NAMALWA (cell line): ENCODE measurements around the gene ZNF496.
"Not testable (repeated sequence)": the region's sequence is repeated elsewhere in the genome, so short reads cannot be mapped to it uniquely, and the experiment has no call there.

Experiments
- DNase-seq: peaks from one replicate; pipeline ENCODE4 v3.0.0-alpha.2; 2015; ENCODE audit warnings: low spot score

Gene ZNF496

DNA sequence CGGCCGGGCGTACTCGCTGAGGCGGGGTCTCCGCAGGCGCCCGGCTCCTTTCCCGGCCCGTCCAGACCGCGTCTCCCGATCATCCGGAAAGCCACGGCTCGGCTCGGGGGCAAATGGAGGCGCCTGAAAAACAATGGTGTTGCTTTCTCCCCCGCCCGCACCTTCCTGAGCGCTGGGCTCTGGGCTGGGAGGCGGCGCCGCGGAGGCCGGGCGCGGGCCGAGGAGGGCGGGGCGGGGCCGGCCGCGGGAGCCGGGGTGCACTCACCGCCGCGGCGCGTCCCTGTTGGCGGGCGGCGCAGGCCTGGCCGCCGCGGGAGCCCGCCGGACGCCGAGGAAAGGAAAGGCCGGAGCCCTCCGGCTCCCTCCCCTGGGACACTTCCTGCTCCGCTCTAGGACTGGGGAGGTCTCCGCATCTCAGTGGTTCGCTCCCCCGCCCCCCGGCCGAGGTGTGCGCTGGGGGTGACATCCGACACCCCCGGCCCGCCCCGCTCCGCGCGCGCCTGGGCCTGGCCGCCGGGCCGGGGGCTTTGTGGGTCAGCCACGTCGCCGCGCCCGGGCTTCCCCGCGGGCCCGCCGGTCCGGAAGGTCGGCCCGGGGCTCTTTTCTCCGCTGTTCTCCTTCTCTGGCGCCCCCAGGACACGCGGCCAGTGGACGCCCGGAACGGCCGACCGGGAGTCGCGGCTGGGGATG is at the start of gene ZNF496:
Gene ZNF496 (minus strand): TSS at position 343 of the 690 bp plus-strand sequence. CDS start 2,289 bp downstream, outside the sequence.
- DNase-seq, result peak; percentile 57

DNA sequence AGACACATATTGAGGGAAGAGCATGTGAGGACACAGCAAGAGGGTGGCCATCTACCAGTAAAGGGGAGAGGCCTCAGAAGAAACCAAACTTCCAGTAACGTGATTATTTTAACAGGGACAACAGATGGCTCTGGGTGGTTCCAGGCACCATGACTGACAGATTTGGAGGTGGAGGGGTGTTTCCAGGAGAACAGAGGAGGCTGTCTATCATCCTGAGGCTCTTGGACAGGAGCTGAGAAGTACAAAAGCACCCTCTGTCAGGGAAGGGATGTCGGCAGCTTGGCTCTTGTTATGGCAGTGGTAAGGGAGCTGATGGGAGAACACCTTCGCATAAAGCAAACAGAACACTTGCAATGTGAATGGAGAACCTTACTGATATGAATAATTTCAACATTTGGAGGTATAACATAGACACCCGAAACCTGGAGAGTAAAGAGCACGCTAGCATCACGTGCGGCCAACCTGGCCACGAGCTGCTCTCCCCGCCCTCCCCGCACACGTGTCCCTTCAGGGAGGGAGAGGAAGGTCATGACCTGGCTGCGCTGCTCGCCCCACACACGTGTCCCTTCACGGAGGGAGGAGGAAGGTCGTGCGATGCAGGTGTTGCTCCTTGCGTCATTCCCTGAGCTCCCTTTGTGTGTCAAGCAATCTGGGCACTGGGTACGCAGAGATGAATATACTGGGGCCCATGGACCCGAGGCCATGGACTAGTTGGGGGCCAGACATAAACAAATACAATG is 46.8 kb upstream of the ZNF496 start:
- DNase-seq, result no peak

DNA sequence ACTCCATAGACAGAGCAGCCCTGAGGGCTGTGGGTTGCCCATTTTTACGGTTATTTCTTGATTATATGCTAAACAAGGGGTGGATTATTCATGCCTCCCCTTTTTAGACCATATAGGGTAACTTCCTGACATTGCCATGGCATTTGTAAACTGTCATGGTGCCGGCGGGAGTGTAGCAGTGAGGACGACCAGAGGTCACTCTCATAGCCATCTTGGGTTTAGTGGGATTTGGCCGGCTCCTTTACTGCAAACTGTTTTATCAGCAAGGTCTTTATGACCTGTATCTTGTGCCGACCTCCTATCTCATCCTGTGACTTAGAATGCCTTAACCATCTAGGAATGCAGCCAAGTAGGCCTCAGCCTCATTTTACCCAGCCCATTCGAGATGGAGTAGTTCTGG is 46.0 kb upstream of the ZNF496 start:
- not testable (repeated sequence) for DNase-seq

DNA sequence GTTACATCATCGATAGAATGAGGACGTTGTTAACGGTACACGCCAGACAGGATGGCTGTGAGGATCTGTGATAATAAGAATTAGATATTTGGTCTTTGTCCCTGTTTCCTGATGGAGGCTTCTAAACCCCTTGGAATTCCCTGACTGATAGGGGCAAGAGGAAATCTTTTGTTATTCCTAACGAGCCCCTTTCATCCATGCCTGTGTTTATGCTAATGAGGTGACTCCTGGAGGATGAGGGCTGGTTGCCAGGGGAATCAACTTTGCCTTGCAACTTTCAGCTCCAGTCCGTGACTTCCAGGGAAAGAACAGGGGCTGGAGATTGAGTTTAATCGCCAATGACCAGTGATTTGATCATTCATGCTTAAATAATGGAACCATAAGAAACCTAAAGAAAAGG is 45.0 kb upstream of the ZNF496 start:
- DNase-seq, result no peak

DNA sequence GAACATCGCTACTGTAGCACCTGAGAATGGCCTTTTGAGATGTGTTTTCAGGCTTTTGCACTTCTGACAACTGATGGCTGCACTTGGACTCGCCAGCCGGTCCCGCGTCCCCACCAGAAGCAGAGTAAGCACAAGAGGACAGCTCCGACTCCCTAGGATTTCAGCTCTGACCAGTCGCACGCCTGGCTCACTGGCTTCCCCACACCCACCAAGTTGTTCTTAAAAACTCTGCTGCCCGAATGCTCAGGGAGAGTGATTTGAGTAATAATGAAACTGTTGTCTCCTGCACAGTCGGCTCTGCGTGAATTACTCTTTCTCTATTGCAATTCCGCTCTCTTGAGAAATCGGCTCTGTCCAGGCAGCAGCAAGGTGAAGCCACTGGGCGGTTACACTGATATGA is 44.1 kb upstream of the ZNF496 start:
- no peak for DNase-seq

DNA sequence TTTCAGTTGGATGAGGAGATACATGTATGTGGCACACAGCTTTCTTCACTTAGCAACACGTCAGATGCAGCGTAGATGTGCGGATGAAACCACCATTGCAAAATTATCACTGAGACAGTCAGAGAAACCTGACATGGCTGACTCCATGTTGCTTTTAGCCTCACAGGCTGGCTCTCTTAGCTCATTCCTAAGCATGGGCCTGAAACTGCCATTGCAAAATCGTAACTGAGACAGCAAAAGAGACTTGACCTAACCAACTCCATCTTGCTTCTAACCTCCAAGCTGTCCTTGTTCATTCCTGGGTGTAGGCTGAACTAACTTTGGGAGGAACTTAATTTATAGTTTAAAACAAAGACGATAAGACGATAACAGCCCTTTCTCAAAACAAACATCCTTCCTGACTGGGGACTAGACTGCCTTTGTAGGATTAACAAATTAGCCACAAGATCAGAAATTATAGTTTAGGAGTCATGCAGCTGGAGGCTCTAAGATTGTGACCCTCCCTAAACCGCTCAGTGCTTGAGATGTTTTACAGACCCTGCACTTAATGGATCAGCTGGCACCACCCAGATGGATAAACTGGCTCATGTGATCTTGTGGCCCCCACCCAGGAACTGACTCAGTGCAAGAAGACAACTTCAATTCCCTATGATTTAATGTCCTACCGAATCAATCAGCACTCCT is 43.1 kb upstream of the ZNF496 start:
- not testable (repeated sequence) for DNase-seq

DNA sequence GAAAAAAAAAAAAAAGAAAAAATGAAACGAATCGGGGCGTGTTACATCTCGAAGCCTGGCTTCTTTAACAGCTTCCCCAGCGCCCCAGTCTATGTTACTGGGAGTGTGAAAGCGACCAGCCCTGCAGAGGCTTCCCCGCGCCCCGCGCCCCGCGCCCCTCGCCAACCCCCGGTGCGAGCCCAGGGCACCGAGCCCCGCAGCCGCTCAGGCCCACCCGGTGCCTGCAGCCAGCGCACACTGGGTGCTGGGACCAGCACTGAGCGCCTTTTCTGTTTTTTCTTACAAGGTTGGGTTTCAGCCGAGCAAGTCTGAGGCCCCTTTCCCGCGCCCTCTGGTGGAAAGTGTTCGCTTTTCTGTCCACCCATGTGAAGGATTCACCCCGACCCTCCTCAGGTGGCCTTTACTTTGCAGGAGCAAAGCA is 42.1 kb upstream of the ZNF496 start:
- peak; percentile 60 for DNase-seq

DNA sequence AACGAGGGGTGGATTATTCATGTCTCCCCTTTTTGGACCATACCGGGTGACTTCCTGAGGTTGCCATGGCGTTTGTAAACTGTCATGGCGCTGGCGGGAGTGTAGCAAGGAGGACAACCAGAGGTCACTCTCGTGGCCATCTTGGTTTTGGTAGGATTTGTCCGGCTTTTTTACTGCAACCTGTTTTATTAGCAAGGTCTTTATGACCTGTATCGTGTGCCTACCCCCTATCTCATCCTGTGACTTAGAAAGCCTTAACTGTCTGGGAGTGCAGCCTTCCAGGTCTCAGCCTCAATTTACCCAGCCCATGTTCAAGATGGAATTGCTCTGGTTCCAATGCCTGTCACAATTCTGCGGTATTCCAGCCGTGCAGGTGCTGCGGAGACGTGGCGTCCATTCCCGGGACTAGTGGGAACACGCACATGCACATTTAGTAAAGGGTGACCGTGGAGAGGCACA is 40.2 kb upstream of the ZNF496 start:
- DNase-seq, result no peak

DNA sequence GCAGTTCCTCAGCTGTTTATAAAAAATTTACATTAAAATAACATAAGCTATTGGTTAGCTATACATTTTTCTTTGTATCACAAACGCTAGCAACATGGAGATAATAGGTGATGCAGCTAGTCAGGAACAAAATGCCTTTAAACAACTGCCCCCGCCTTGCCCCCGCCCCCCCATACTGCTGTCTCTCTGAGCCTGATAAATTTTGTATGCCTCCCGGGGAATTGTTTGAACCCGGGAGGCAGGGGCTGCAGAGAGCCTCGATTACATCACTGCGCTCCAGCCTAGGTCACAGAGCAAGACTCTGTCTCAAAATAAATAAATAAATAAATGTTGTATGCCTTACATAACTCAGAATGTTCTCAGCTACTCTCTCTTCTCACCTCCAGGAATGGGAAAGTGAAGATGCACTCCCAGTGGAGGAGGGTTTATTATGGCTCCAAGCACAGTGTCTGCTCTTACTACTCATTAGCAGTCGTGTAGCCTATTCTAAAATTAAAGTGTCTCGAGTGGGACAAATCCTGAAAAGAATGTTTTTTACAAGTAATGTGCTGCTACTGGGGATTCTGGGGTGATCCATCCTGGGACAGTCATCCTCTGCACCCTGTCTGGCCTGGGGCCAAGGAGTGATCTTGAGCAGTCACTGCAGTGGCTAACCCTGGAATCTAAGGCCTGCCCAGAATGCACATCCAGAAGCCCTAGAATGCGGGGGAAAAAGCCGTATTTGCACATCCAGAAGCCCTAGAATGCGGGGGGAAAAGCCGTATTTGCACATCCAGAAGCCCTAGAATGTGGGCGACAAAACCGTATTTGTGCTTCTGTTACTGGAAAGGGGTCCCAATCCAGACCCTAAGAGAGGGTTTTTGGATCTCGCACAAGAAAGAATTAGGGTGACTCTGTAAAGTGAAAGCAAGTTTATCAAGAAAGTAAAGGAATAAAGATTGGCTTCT is 39.4 kb upstream of the ZNF496 start:
- DNase-seq, result no peak

DNA sequence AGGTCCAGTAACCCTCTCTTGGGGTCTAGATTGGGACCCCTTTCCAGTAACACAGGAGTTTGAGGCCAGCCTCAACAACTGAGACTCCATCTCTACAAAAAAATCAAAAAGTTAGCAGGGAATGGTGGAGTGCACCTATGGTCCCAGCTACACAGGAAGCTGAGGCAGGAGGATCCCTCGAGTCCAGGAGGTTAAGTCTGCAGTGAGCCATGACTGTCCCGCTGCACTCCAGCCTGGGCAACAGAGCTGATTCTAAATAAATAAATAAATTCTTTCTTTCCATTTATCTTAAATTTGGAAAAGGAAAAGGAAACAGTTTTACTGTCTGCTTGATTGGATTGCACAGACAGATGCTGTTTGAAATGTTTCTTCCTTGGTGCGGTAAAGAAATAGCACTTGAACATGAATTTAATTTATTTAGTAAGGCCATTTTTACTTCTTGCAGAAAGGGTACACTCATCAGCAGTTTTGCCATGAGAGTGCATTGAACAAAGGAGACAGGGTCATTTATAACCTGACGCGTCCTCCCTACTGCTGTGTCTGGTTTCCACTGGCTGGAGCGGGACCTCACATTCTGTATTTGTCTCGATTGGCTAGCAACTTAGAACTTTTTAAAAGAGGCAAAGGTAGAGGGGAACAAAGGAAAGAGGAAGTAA is 37.0 kb upstream of the ZNF496 start:
- DNase-seq, result no peak

DNA sequence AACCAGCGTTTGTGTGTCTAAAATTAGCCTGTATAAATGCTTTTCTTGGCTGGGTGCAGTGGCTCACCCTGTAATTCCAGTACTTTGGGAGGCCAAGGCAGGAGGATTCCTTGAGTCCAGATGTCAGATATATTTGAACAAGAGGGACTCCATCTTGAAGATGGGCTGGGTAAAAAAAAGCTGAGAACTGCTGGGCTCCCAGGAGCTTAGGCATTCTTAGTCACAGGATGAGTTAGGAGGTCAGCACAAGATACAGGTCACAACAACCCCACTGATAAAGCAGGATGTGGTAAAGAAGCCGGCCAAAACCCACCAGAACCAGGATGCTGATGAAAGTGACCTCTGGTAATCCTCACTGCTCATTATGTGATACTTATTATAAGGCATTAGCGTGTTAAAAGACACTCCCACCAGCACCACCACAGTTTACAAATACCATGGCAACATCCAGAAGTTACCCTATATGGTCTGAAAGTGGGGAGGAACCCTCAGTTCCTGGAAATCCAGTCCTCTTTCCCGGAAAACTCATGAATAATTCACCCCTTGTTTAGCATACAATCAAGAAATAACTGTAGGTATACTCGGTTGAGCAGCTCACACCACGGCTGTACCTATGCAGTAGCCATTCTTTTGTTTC is 36.2 kb upstream of the ZNF496 start:
- no peak for DNase-seq

DNA sequence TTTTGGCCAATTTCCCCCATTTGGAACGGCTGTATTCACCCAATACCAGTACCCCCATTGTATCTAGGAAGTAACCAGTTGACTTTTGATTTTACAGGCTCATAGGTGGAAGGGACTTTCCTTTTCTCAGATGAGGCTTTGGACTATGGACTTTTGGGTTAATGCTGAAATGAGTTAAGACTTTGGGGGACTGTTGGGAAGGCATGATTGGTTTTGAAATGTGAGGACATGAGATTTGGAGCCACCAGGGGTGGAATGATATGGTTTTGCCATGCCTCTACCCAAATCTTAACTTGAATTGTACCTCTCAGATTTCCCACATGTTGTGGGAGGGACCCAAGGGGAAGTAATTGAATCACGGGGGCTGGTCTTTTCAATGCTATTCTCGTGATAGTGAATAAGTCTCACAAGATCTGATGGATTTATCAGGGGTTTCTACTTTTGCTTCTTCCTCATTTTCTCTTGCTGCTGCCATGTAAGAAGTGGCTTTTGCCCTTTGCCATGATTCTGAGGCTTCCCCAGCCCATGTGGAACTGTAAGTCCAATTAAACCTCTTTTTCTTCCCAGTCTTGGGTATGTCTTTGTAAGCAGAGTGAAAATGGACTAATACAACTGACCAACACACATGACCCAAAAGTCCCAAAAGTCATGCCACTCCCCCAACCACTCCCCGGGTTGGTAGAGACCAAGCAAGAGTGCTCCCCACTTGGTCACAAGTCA is 35.4 kb upstream of the ZNF496 start:
- no peak for DNase-seq

DNA sequence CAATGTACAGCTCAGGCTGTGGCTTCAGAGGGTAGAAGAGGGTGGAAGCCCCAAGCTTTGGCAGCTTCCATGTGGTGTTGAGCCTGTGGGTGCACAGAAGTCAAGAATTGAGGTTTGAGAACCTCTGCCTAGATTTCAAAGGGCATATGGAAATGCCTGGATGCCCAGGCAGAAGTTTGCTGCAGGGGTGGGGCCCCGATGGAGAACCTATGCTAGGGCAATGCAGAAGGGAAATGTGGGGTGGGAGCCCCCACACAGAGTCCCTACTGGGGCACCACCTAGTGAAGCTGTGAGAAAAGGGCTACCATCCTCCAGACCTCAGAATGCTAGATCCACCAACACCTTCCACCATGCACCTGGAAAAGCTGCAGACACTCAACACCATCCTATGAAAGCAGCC is 34.7 kb upstream of the ZNF496 start:
- not testable (repeated sequence) for DNase-seq

DNA sequence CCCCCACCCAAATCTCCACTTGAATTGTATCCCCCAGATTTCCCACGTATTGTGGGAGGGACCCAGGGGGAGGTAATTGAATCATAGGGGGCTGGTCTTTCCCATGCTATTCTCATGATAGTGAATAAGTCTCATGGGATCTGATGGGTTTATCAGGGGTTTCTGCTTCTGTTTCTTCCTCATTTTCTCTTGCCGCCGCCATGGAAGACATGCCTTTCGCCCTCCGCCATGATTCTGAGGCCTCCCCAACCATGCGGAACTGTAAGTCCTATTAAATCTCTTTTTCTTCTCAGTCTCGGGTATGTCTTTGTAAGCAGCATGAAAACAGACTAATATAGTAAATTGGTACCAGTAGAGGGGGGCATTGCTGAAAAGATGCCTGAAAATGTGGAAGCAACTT is 33.4 kb upstream of the ZNF496 start:
- no peak for DNase-seq

DNA sequence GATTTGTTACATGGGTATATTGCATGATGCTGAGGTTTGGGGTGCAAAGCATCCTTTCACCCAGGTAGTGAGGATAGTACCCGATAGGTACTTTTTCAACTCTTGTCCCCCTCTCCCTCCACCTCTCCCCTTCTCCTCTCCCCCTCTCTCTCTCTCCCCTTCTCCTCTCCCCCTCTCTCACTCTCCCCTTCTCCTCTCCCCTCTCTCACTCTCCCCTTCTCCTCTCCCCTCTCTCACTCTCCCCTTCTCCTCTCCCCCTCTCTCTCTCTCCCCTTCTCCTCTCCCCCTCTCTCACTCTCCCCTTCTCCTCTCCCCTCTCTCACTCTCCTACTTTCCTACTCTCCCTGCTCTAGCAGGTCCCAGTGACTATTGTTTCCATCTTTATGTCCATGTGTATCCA is 31.3 kb upstream of the ZNF496 start:
- not testable (repeated sequence) for DNase-seq

DNA sequence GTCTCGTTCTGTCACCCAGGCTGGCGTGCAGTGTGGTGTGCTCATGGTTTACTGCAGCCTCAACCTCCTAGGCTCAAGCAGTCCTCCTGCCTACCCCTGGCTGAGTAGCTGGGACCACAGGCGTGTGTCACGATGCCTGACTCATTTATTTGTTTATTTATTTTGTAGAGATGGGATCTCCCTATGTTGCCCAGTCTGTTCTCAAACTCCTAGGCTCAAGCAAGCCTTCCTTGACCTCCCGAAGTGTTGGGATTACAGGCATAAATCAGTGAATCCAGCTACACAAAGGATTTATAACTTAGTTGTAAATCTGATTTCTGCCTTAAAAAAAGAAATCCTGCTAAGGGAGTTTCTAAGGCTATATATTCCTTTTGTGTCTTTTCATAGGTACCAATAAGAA is 30.5 kb upstream of the ZNF496 start:
- DNase-seq, result no peak

DNA sequence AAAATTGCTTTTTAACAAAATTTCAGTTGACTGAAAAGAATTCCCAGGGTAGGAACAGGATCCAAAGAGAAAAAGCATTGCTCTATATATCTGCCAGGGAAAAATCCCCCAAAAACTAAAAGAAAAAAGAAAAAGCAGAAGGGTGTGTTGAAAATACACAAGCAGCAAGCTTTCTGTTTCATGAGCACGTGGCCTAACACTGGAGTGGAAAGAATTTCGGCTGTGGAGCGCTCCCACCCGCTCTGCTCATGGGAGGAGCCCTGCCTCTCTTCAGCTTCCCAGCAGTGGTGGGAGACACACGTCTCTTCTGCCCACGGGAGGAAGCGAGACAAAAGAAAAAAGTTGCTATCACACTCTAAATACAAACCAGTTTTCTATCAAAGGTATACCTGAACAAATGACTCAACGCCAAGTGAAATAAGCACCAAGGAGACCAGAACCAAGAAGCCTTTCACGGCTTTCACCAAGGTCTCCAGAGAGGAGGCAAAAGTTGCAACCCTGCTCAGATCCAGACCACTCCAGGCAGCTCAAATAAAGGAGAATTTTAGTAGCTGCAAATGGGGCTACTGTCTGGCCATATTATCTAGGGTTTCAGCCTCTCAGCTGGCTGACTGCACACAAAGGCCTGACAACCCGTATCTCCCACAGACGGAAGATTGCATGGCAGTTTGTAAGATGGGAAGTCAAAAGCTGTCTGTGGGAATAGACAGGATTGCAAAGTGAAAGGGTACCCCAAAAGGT is 29.5 kb upstream of the ZNF496 start:
- DNase-seq, result no peak

DNA sequence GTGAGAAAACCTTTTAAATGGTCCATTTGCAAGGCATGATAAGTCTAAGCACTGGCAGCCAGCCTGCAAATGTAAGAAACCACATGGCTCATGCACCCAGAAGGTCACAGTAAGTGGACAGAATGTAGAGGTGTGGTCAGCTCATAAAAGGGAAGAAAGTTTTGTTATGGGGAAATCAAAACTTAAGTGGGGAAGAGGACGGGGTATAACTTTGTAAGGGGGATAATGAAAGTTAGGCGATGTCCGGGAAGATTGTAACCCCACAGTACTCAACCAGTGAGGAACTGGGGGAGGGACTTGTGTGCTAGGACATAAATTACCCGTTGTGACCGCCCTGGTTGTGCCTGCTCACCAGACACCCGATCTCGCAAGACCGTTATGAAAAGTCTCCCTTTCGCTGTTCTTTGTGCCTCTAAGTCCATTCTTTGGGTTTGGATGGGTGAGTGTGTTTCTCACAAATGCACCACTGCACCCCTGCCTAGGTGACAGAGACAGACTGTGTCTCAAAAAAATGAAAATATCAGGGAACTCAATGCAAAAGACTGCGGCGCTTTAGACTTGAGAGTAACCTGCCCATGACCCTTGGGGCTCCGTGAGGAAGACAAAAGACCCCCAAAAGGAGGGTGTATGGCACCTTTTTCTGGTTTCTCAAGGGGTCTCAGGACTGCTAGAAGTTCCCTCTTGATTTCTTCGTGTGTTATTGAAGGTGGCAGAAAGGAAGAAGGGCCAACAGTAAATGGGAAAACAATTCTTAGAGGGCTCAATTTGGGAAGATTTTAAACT is 28.6 kb upstream of the ZNF496 start:
- no peak for DNase-seq

DNA sequence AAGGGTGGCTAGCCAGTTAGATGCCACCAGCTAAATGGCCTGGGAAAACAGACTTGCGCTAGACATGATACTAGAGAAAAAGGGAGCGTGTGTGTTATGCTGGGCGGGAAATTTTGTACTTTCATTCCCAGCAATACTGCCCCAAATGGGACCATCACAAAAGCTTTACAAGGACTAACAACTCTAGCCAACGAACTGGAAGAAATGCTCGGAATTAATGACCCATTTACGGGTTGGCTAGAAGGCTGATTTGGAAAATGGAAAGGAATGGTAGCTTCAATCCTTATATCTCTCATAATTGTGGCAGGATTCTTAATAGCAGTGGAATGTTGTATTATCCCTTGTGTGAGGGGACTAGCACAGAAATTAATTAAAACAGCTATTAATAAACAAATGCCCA is 27.9 kb upstream of the ZNF496 start:
- no peak for DNase-seq
